ENCODE results near the gene KAT6B. TPM values are rescaled to one million over a fixed set of nuclear protein-coding genes. Genes with fewer than 3 reads are reported as not detected.

Gene KAT6B
- total and polyA plus RNA-seq, 2 donors (not counting 1 experiment from before 2014, with no cell fraction given), result 8.6 to 111 TPM

GRCh38 chr10:74816824-74817498 lies 9.4 kb upstream of the KAT6B start:
- H2AFZ ChIP-seq (ENCODE audit: insufficient read depth, low read depth, low read length, poor library complexity, severe bottlenecking), result no peak overlapping the region
- H3K4me2 ChIP-seq (replicated peaks; ENCODE audit: low read depth, low read length, poor library complexity, severe bottlenecking), result no peak overlapping the region
- H3K9ac ChIP-seq (ENCODE audit: low read length), result no peak overlapping the region
- H3K9me3 ChIP-seq (ENCODE audit: control extremely low read depth in 1 of 3, control insufficient read depth in 2 of 3, insufficient read depth in 1 of 3, low read length in 2 of 3), result peaks cover 5 to 6% (median 5%) of the 10 kb centered on the region in 3 donors
- no peak for ATAC-seq (ENCODE audit: low read depth)
- no peaks in the 10 kb centered on the region for H3K27me3 ChIP-seq (replicated peaks in 1 of 4; ENCODE audit: control extremely low read depth in 1 of 4, control insufficient read depth in 3 of 4, insufficient read depth in 4 of 4, low read length in 3 of 4)
- intact Hi-C loops (cut with micrococcal nuclease), result no loop called here
- H3K4me1 ChIP-seq (ENCODE audit: control insufficient read depth in 2 of 2, insufficient read depth in 2 of 2, low read length in 2 of 2), result no peaks in the 10 kb centered on the region
- POLR2A ChIA-PET, result no interaction called here
- no peak for DNase-seq
- no peaks in the 10 kb centered on the region for H4K20me1 ChIP-seq (ENCODE audit: control insufficient read depth, insufficient read depth, low read length, poor library complexity, severe bottlenecking)
- CTCF ChIA-PET, result no interaction called here
- no peaks in the 10 kb centered on the region for H3K36me3 ChIP-seq (replicated peaks in 1 of 2; ENCODE audit: control extremely low read depth in 1 of 2, control insufficient read depth in 1 of 2, extremely low read depth in 1 of 2, insufficient read depth in 2 of 2, low read length in 1 of 2)
- Mint-ChIP-seq H3K4me1 (peaks cover 6% of the 10 kb centered on the region), H3K27ac (no peak overlapping the region), H3K9me3 (ENCODE audit: insufficient read depth) (peaks cover 6% of the 10 kb centered on the region), H3K27me3 (no peaks in the 10 kb centered on the region), H3K4me3 (no peak overlapping the region)
- no peaks in the 10 kb centered on the region for H3K79me2 ChIP-seq (ENCODE audit: control insufficient read depth, insufficient read depth, low read length)
- 89% methylated on average over 2 of the region's 4 CpGs for WGBS (ENCODE audit: insufficient coverage)
- no peak overlapping the region for H3K4me3 ChIP-seq (ENCODE audit: control extremely low read depth in 1 of 5, extremely low read depth in 1 of 5, insufficient read depth in 1 of 5, low read depth in 2 of 5, low read length in 4 of 5)
- no peak overlapping the region for H3K27ac ChIP-seq (ENCODE audit: low read length in 2 of 2)
- TF ChIP-seq CTCF (IDR thresholded peaks at IDR 0.05), result no peak

- H3K27ac Mint-ChIP-seq, result no peak overlapping the region
Measured at GRCh38 chr10:74821501-74821900, 4.9 kb upstream of the KAT6B start.

More at GRCh38 chr10:74821501-74821900, 4.9 kb upstream of the KAT6B start:
- H3K79me2 ChIP-seq (ENCODE audit: control insufficient read depth, insufficient read depth, low read length), result no peaks in the 10 kb centered on the region
- no peak overlapping the region for H3K4me2 ChIP-seq (replicated peaks; ENCODE audit: low read depth, low read length, poor library complexity, severe bottlenecking)
- H3K27me3 ChIP-seq (replicated peaks in 1 of 4; ENCODE audit: control extremely low read depth in 1 of 4, control insufficient read depth in 3 of 4, insufficient read depth in 4 of 4, low read length in 3 of 4), result no peaks in the 10 kb centered on the region
- peaks cover 15% of the 10 kb centered on the region for H3K4me1 Mint-ChIP-seq
- H3K27me3 Mint-ChIP-seq, result no peaks in the 10 kb centered on the region
- no peak for ATAC-seq (ENCODE audit: low read depth)
- intact Hi-C loops (cut with micrococcal nuclease), result loop anchor here (10.0 kb wide), 2 partner anchors 87 to 193 kb away; no protein-coding TSS in a partner anchor
- ChIA-PET POLR2A (no interaction called here), CTCF (interaction anchor here (1.3 to 1.6 kb wide), 3 partner anchors 71 to 198 kb away, joined by 3 read pairs; no protein-coding TSS in a partner anchor)
- no peaks in the 10 kb centered on the region for H3K36me3 ChIP-seq (replicated peaks in 1 of 2; ENCODE audit: control extremely low read depth in 1 of 2, control insufficient read depth in 1 of 2, extremely low read depth in 1 of 2, insufficient read depth in 2 of 2, low read length in 1 of 2)
- H3K4me3 Mint-ChIP-seq, result no peak overlapping the region
- peaks cover 6% of the 10 kb centered on the region for H3K9me3 Mint-ChIP-seq (ENCODE audit: insufficient read depth)
- H4K20me1 ChIP-seq (ENCODE audit: control insufficient read depth, insufficient read depth, low read length, poor library complexity, severe bottlenecking), result no peaks in the 10 kb centered on the region
- 86% methylated on average over 3 of the region's 3 CpGs for WGBS (ENCODE audit: insufficient coverage)
- no peak overlapping the region for H3K27ac ChIP-seq (ENCODE audit: low read length in 2 of 2)
- H3K9me3 ChIP-seq (ENCODE audit: control extremely low read depth in 1 of 3, control insufficient read depth in 2 of 3, insufficient read depth in 1 of 3, low read length in 2 of 3), result peaks cover 0 to 5% (median 3%) of the 10 kb centered on the region in 3 donors
- DNase-seq, result no peak
- TF ChIP-seq CTCF (IDR thresholded peaks at IDR 0.05) (no peak), EZH2 (IDR thresholded peaks at IDR 0.05; ENCODE audit: borderline replicate concordance, insufficient read depth, low read depth, low read length, poor library complexity, severe bottlenecking) (no peak)
- H3K9ac ChIP-seq (ENCODE audit: low read length), result no peak overlapping the region
- H3K4me1 ChIP-seq (ENCODE audit: control insufficient read depth in 2 of 2, insufficient read depth in 2 of 2, low read length in 2 of 2), result peaks cover 7 to 9% of the 10 kb centered on the region in 2 donors
- no peak overlapping the region for H2AFZ ChIP-seq (ENCODE audit: insufficient read depth, low read depth, low read length, poor library complexity, severe bottlenecking)
- no peak overlapping the region for H3K4me3 ChIP-seq (ENCODE audit: control extremely low read depth in 1 of 5, extremely low read depth in 1 of 5, insufficient read depth in 1 of 5, low read depth in 2 of 5, low read length in 4 of 5)
